Endothelial cell of hepatic sinusoid (primary cell): ENCODE measurements around the gene TUBA3D.
"Not testable (repeated sequence)": the region's sequence is repeated elsewhere in the genome, so short reads cannot be mapped to it uniquely, and the experiment has no call there.

Experiments used
- in situ Hi-C: cut with HindIII; loops from 2 replicates; pipeline ENCODE4 v1.10.0; 2017; ENCODE audit warnings: low sequenced_read_pairs

TUBA3D gene

GRCh38 chr2:131483981-131484820, 8.3 kb downstream of the TUBA3D start:
- in situ Hi-C loops, result not testable (repeated sequence)

DNA sequence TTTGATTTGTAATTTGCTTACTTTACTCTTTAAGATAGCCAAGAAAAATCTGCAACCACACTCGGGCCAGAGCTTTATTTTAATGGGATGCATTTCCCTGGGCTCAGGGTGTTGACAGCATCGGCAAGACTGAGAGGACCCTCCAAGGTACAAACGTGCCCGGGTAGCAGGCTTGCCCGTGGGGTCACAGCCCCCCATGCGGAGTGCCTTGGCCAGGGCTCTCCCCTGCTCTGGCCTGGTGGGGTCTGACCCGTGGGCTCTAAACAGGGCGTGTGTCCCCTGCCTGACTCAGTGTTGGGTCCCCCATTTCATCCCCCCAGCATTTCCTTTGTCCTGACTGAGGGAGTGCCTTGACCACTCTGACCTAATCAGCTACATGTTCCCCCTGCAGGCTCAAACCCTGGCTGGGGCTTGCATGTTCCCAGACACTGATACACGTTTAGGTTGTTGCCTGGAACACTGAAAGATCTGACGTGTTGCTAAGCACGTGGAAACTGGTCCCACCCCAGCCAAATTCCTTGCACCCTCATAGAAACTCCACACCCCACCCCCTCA, 9.1 kb downstream of the TUBA3D start:
- in situ Hi-C loops, result not testable (repeated sequence)

- in situ Hi-C loops, result not testable (repeated sequence)
These were observed 10.4 kb downstream of the TUBA3D start for GRCh38 chr2:131486201-131486902.

DNA sequence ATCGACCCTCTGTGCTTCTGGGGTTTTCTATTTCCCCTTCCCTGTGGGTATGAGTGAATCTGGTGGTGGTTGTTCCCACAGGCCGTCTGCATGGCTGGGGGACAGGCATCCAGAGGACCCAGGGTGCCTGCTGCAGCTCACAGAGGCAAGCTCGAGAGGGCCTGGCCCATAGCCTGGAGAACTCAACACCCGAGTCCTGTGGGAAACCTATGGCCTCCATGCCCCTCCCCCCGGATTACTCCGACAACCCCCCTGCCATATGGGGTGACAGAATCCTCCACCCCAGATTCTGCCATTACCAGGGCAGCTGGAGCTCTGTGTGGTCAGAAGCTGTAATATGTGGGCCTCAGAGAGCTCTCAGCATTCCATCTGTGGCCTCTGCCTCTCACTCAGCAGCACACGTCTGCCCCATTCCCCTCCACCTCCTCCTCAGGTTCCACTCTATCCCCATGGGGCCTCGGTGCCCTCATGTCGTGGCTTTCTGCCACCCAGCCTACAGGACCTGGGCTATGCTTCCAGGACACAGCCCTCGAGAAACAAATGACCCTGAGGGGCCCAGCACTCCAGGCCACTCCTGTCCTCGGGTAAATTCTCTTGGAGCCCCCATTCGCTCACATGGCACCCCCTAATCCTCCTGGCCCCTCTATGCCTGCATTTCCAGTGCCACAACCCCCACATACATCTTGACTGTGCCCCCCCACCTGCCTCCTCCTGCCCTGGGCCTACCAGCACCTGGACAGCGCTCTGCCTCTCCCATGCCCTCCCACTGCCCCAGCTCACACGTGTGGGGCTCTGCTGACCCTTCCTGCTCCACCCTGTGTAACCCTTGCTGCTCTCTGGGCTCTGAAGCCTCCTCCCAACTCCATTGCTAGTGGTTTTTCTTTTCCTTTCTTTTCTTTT, 12.6 kb downstream of the TUBA3D start:
- in situ Hi-C loops, result no loop called here

GRCh38 chr2:131490616-131491468, 14.9 kb downstream of the TUBA3D start:
- in situ Hi-C loops, result not testable (repeated sequence)

DNA sequence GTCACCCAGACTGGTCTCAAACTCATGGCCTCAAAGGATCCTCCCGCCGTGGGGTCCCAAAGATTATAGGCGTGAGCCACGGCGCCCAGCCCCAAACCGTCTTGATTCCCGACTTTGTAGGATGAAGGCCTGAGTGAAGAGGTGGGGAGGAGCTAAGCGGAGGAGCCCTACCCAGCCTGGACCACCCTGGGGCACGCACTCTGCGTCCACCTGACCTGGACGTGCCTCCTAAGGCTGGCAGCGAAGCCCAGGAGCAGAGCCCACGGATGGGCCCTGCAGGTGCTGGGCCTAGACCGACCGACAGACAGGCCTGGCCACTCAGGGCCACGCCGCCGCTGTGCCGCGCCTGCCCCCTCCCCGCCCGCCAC, 15.5 kb downstream of the TUBA3D start:
- in situ Hi-C loops, result not testable (repeated sequence)

DNA sequence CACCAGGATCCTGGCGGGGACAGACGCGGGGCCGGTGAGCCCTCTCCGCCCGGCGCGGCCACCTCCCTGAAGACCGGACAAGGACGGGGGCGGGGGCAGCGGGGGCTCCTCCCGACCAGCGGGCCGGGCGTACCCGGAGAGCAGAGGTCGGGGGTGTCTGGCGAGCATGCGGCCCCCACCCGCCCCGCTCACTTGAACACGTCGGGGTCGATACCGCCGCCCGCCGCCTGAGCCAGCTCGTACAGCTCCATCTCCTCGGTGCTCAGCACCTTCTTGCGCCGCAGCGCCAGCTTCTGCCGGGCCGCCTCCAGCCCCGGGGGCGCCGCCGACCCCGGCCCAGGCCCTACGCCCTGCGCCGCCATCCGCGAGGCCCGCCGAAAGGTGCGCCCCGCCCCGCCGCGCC, 16.1 kb downstream of the TUBA3D start, which contains the start of gene MZT2A:
TSS of gene MZT2A (minus strand) at position 383 of the 403 bp plus-strand sequence. CDS start at position 362, 21 bp downstream.
- in situ Hi-C loops, result not testable (repeated sequence)

DNA sequence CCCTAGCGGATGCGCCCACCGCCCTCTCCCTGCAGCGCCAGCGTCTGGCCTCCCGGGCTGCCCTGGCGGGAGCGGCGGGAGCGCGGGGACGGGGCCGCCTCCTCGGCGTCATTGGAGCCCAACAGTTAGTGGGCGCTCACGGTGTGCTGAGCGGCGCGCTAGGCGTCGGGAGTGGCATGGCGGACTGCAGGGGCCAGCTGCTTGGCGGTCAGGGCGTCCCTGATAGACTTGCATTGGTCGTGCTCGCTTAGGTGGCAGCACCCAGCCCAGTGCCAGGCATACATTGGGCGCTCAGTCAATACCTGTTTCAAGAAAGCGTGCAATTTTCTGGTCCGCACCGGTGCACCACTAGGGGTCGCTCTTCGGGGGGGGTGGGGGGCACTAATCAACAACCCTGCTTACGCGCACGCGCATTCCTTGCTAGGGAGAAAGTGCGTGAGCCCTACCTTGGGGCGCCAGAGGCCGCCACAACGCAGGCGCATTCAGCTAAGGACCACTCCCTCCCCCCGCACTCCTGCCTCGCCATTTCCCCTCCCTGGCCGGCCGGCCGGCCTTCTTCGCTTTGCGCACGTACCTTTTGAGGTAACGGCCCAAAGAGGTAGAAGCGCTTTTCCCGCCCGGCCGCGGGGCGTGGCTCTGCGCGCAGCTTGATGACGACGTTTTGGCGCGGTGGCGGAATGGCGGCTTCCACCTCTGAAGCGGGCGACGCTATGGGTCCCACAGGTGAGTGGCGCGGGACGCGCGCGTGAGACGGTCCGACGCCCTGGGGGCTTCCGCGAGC, 16.7 kb downstream of the TUBA3D start:
- in situ Hi-C loops, result no loop called here

DNA sequence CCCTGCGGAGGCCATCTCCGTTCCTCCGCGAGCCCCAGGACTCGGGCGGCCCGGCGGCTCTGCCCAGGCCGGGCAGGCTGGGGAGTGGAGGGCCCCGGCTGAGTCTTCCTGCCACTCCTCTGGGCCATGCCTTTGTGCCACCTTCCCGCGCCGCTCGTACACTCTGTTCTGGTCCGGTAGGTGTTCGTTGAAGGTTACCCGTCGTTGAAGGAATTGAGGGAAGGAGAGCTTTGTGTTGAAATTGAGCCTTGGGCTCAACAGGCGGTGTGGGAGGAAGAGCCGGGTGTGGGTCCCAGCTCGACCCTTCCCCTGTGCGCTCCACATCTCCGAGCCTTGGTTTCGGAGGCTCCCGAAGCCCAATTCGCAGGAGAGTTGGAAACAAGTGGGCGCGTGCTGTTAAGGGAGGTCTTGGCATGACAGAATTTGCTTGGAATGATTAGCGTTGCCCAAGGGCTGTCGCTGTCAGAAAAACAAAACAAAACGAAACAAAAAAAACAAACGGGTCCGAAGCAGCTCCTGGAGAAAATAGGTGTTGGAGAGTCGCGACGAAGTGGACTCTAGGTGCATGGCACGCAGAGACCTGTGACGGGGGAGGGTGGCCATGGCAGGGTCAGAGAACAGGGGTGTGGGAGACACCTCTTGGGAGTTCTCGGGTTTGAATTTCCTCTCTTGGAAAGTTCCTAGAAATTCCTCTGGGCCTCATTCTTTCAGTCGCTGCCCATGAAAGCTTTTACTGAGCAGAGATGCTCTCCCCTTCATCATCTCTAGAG, 17.5 kb downstream of the TUBA3D start:
- in situ Hi-C loops, result no loop called here

- in situ Hi-C loops, result not testable (repeated sequence)
These were observed 19.6 kb downstream of the TUBA3D start for GRCh38 chr2:131495506-131495905.

- in situ Hi-C loops, result not testable (repeated sequence)
These were observed 22.5 kb downstream of the TUBA3D start for GRCh38 chr2:131498321-131498973.

- in situ Hi-C loops, result not testable (repeated sequence)
These were observed 27.7 kb downstream of the TUBA3D start for GRCh38 chr2:131503587-131503986.

- in situ Hi-C loops, result not testable (repeated sequence)
These were observed 28.3 kb downstream of the TUBA3D start for GRCh38 chr2:131504082-131504750.

- in situ Hi-C loops, result no loop called here
These were observed 33.7 kb downstream of the TUBA3D start for GRCh38 chr2:131509615-131510014.

- in situ Hi-C loops, result not testable (repeated sequence)
These were observed 35.5 kb downstream of the TUBA3D start for GRCh38 chr2:131511291-131511968.

DNA sequence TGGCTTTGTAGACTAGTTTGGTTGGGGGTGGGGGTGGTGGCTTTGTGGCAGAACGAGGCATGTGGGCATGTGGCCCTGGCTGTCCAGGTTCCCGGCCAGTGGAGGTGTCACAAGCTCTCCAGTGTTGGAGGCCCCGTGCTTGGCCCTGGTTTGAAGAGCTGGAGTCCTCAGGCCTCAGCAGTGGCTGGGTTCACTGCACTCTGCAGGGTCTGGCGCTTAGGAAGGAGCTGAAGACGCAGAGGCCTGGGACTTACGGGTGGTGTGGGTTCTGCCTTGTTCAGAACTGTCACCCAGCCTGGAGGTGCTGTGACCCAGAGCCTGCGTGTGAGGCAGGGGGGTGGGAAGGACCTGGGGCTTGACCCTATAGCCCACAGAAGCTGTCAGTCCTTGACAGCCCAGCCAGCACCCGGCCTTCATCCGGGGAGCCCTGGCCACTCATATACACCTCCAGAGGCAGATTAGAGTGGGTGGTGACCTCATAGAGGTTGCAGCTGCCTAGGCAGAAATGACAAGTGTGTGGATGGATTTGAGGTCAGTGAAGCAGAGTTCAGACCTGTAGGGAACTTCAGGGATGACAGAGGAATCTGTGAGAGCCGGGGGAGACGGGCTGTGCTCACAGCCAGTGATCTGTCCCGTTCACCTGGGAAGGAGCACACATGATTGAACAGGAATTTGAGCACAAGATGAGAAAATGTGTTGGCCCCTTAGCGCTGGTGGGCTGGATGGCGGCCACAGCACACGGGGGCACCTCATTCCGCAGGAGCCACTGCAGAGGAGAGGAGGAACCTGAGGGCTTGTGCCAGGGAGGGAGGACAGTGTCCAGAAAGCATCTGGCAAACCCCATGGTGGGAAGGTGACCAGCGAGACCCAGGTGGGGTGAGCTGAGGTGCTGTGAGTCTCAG, 36.3 kb downstream of the TUBA3D start:
- in situ Hi-C loops, result not testable (repeated sequence)
